ENCODE data around the gene B9D1. TPM values are rescaled to one million over a fixed set of nuclear protein-coding genes. Genes with fewer than 3 reads are reported as not detected.

The B9D1 gene
- polyA plus RNA-seq, 1 of the 3 experiments (the other 2 are of a cell fraction), result 81.6 TPM

DNA sequence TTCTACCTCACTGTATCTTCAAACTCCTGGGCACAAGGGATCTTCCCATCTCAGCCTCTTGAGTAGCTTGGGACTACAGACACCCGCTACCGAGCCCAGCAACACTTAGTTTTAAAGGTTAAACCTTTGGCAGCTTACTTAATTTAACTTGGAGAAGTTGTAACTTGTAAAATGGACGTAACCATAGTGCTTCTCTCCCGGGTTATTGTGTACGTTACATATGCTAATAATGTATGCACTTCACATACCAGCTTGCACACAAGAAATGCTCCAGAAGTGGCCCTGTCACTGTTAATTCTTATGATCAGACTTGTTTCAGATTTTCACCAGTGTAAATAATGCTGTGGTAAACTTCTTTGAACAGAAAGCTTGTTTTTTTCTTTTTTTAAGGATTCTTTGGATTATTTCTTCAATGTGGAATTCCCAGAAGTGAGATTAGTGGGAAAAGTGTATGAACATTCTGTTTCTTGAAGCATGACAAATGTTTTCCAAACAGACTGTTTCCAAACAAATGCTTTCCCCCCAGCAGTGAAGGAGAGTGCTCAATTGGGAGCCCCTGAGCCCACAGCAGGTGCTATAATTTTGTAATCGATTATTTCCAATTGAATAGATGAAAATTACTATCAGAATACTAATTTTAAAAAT lies 63.8 kb downstream of the B9D1 start (continued):
- TF ChIP-seq, protein P1, sequence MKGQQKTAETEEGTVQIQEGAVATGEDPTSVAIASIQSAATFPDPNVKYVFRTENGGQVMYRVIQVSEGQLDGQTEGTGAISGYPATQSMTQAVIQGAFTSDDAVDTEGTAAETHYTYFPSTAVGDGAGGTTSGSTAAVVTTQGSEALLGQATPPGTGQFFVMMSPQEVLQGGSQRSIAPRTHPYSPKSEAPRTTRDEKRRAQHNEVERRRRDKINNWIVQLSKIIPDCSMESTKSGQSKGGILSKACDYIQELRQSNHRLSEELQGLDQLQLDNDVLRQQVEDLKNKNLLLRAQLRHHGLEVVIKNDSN (IDR thresholded peaks at IDR 0.05; ENCODE audit: borderline replicate concordance, low read depth), result no peak
- TF ChIP-seq TCF12 (IDR thresholded peaks at IDR 0.05), result no peak

DNA sequence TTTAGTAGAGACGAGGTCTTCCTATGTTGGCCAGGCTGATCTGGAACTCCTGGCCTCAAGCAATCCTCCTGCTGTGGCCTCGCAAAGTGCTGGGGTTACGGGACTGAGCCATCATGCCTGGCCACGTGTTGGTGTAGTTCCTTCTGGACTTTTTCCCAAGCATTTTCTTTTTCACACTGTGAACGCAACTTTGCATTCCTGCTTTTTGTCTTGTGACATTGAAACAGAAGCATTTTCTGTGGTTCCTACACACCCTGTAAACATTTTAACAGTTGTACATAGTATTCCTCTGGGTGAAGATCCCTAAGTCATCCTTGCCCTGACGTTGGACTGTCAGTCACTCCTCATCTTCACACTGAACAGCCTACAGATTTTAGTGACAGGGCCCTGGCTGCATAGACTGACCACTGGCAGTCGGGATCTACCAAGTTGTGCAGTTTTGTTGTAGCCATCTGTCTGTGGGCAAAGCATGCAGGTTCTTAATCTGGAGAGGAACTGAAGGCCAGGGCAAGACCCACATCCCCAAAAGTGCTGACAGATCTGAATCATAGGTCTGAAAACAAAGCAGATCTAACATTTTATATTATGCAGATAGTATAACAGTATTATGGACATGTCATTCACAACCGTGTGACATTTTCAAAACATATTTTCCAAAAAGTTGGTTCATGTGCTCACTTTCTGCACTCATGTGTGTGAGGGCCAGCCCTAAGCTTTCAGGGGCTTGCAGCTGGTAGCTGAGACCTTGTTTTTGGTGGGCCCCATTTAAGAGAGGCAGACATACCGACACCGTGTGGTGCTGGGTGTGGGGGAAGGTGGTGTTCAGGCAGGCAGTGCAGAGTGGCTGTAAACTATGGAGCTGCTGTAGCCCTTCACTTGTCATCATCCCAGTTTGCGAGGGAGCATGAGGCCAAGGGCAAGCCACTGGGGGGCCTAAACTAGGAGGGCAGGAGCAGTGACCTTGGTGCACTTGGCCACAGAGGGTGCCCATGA lies 65.4 kb downstream of the B9D1 start:
- H3K4me2 ChIP-seq, result no peak overlapping the region
- DNase-seq, result no peak
- ChIA-PET POLR2A (no interaction called here), CTCF (no interaction called here)
- peaks cover 0 to 4% of the 10 kb centered on the region in 2 experiments; a peak in 1 of 4 replicates for H3K4me1 ChIP-seq (ENCODE audit: control insufficient read depth in 1 of 2, insufficient read depth in 2 of 2, low read depth in 1 of 2, low read length in 1 of 2)
- no peaks in the 10 kb centered on the region for H3K9me3 ChIP-seq
- H3K9me2 ChIP-seq, result no peaks in the 10 kb centered on the region
- no peak overlapping the region for H3K9ac ChIP-seq
- no peaks in the 10 kb centered on the region for H3F3A ChIP-seq (replicated peaks; ENCODE audit: insufficient read depth)
- H3K4me3 ChIP-seq (ENCODE audit: low read depth in 2 of 2, low read length in 1 of 2), result no peak overlapping the region
- 92% methylated on average over 11 of the region's 11 CpGs for WGBS (ENCODE audit: low lambda C conversion rate)
- no peak overlapping the region for H2AFZ ChIP-seq (ENCODE audit: low read depth)
- H3K79me2 ChIP-seq (ENCODE audit: insufficient read depth), result peaks cover 43% of the 10 kb centered on the region
- H4K20me1 ChIP-seq (ENCODE audit: insufficient read depth), result 0 out of 2 replicates have a peak, but pooled peaks cover 12% of the 10 kb centered on the region
- no peak for TF ChIP-seq POLR2AphosphoS5 (IDR thresholded peaks at IDR 0.05; ENCODE audit: low read depth, low read length)
- no peaks in the 10 kb centered on the region for H3K27me3 ChIP-seq (ENCODE audit: insufficient read depth)
- peaks cover 0 to 3% of the 10 kb centered on the region in 2 experiments for H3K36me3 ChIP-seq (replicated peaks in 1 of 2; ENCODE audit: control insufficient read depth in 1 of 2, insufficient read depth in 2 of 2, low read length in 1 of 2)
- H3K27ac ChIP-seq (ENCODE audit: low read depth in 2 of 2, low read length in 1 of 2), result no peak overlapping the region

DNA sequence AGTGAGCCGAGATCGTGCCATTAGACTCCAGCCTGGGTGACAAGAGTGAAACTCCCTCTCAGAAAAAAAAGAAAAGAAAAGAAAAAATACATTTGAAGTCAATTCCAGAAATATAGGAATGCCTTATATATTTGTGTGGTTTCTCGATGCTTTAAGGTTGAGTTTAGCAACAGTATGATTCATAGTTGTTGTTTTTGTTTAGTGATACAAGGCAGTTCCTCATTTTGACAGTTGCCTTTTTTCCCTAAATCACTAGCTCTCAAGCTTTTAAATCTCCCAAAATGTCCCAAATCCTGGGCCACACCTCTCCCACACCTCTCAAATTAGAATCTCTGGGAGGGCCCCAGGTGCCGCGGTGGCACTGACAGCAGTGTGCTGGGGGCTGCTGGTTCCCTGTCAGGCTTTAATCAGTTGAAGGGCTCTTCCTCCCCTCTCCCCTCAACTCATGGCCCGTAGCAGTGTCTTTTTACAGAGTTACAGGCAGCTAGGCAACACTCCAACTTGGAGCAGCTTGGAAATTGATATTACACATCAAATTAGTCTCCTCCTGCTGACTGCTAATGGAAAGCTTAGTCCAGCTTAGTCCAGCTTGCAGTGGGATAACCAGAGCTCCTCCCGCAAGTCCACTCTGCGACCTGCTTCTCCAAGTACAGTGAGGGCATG lies 66.9 kb downstream of the B9D1 start:
- Histone ChIP-seq H3K27ac (ENCODE audit: low read depth in 2 of 2, low read length in 1 of 2) (no peak overlapping the region), H3K4me2 (no peak overlapping the region), H3K27me3 (ENCODE audit: insufficient read depth) (no peaks in the 10 kb centered on the region), H3K9me3 (no peaks in the 10 kb centered on the region), H3K4me3 (ENCODE audit: low read depth in 2 of 2, low read length in 1 of 2) (no peak overlapping the region), H4K20me1 (ENCODE audit: insufficient read depth) (0 out of 2 replicates have a peak, but pooled peaks cover 12% of the 10 kb centered on the region), H2AFZ (ENCODE audit: low read depth) (no peak overlapping the region), H3K9me2 (no peaks in the 10 kb centered on the region), H3F3A (replicated peaks; ENCODE audit: insufficient read depth) (no peaks in the 10 kb centered on the region), H3K4me1 (ENCODE audit: control insufficient read depth in 1 of 2, insufficient read depth in 2 of 2, low read depth in 1 of 2, low read length in 1 of 2) (peaks cover 0 to 10% of the 10 kb centered on the region in 2 experiments; a peak in 1 of 4 replicates), H3K79me2 (ENCODE audit: insufficient read depth) (peaks cover 47% of the 10 kb centered on the region), H3K36me3 (replicated peaks in 1 of 2; ENCODE audit: control insufficient read depth in 1 of 2, insufficient read depth in 2 of 2, low read length in 1 of 2) (peaks cover 0 to 3% of the 10 kb centered on the region in 2 experiments), H3K9ac (no peak overlapping the region)
- DNase-seq, result no peak
- CTCF ChIA-PET, result interaction anchor here (1.5 kb wide), 1 partner anchor 43 kb away, joined by 3 read pairs; no protein-coding TSS in a partner anchor
- TF ChIP-seq RAD21 (IDR thresholded peaks at IDR 0.05; ENCODE audit: low read length), result no peak
- TF ChIP-seq, protein P2, sequence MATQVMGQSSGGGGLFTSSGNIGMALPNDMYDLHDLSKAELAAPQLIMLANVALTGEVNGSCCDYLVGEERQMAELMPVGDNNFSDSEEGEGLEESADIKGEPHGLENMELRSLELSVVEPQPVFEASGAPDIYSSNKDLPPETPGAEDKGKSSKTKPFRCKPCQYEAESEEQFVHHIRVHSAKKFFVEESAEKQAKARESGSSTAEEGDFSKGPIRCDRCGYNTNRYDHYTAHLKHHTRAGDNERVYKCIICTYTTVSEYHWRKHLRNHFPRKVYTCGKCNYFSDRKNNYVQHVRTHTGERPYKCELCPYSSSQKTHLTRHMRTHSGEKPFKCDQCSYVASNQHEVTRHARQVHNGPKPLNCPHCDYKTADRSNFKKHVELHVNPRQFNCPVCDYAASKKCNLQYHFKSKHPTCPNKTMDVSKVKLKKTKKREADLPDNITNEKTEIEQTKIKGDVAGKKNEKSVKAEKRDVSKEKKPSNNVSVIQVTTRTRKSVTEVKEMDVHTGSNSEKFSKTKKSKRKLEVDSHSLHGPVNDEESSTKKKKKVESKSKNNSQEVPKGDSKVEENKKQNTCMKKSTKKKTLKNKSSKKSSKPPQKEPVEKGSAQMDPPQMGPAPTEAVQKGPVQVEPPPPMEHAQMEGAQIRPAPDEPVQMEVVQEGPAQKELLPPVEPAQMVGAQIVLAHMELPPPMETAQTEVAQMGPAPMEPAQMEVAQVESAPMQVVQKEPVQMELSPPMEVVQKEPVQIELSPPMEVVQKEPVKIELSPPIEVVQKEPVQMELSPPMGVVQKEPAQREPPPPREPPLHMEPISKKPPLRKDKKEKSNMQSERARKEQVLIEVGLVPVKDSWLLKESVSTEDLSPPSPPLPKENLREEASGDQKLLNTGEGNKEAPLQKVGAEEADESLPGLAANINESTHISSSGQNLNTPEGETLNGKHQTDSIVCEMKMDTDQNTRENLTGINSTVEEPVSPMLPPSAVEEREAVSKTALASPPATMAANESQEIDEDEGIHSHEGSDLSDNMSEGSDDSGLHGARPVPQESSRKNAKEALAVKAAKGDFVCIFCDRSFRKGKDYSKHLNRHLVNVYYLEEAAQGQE (IDR thresholded peaks at IDR 0.05; ENCODE audit: low read depth, low read length), result no peak
- TF ChIP-seq, protein P3, sequence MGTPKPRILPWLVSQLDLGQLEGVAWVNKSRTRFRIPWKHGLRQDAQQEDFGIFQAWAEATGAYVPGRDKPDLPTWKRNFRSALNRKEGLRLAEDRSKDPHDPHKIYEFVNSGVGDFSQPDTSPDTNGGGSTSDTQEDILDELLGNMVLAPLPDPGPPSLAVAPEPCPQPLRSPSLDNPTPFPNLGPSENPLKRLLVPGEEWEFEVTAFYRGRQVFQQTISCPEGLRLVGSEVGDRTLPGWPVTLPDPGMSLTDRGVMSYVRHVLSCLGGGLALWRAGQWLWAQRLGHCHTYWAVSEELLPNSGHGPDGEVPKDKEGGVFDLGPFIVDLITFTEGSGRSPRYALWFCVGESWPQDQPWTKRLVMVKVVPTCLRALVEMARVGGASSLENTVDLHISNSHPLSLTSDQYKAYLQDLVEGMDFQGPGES (IDR thresholded peaks at IDR 0.05; ENCODE audit: low read depth, low read length), result no peak
- no peak for TF ChIP-seq JUND (IDR thresholded peaks at IDR 0.05)
- TF ChIP-seq FOXJ3 (CRISPR knock-in tag; IDR thresholded peaks at IDR 0.05), result no peak
- no peak for TF ChIP-seq MEF2A (IDR thresholded peaks at IDR 0.05; ENCODE audit: borderline replicate concordance, low read depth)
- no peak for TF ChIP-seq RXRA (IDR thresholded peaks at IDR 0.05; ENCODE audit: borderline replicate concordance, low read depth)
- TF ChIP-seq YY1 (IDR thresholded peaks at IDR 0.05; ENCODE audit: low read depth), result no peak
- TF ChIP-seq NRF1 (IDR thresholded peaks at IDR 0.05; ENCODE audit: low read depth, low read length), result no peak
- TF ChIP-seq, protein P4, sequence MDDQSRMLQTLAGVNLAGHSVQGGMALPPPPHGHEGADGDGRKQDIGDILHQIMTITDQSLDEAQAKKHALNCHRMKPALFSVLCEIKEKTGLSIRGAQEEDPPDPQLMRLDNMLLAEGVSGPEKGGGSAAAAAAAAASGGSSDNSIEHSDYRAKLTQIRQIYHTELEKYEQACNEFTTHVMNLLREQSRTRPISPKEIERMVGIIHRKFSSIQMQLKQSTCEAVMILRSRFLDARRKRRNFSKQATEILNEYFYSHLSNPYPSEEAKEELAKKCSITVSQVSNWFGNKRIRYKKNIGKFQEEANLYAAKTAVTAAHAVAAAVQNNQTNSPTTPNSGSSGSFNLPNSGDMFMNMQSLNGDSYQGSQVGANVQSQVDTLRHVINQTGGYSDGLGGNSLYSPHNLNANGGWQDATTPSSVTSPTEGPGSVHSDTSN (IDR thresholded peaks at IDR 0.05), result no peak
- POLR2A ChIA-PET, result interaction anchor here (0.6 to 0.7 kb wide), 2 partner anchors 13 to 35 kb away, joined by 3 to 10 read pairs; no protein-coding TSS in a partner anchor
- 89% methylated on average over 8 of the region's 8 CpGs for WGBS (ENCODE audit: low lambda C conversion rate)

Measured in SK-N-SH (cell line).